ENCODE data around the gene ACTRT3.

DNA sequence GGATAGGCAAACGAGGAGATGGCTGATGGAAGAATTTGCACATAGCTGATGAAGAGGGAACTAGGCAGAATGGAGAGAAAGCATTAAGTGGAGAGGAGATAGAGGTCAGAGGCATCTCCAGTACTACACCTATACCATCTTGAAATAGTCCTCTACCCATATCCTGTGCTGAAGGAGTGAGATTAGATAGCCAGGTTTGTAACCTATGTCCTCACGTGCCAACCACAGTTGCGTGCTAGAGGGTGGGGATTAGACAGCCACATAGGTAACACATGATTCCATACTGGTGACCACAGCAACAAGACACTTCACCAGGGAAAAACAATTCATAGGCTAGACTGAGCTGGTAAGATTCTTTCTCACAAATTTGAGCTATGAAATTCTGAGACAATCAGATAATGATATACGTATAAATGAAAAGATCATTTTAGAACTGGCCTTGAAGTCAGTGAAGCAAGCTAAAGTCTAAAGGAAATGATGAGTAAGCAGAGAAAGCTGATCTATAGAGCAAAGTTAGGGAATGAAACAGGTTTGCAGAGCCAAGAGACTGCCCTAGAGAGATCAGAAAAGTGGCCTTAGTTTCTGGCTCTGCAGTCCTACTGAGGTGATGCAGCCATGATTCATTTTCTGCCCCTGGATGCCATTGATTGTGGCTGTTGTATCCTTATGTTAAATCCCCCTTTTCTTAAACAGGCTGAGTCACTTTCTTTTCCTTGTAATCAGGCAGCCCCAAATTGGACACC, 21.5 kb upstream of the ACTRT3 start:
- no peak for TF ChIP-seq POLR2AphosphoS5 (IDR thresholded peaks at IDR 0.05)
- TF ChIP-seq, protein P1, sequence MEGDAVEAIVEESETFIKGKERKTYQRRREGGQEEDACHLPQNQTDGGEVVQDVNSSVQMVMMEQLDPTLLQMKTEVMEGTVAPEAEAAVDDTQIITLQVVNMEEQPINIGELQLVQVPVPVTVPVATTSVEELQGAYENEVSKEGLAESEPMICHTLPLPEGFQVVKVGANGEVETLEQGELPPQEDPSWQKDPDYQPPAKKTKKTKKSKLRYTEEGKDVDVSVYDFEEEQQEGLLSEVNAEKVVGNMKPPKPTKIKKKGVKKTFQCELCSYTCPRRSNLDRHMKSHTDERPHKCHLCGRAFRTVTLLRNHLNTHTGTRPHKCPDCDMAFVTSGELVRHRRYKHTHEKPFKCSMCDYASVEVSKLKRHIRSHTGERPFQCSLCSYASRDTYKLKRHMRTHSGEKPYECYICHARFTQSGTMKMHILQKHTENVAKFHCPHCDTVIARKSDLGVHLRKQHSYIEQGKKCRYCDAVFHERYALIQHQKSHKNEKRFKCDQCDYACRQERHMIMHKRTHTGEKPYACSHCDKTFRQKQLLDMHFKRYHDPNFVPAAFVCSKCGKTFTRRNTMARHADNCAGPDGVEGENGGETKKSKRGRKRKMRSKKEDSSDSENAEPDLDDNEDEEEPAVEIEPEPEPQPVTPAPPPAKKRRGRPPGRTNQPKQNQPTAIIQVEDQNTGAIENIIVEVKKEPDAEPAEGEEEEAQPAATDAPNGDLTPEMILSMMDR (IDR thresholded peaks at IDR 0.05): no peak

Data from stomach (tissue), 4 donors.